IPS-18c (cell line): Measurements from ENCODE around the gene GAB1.

Source experiments
- H3K4me3 ChIP-seq: 2 replicates; pipeline ENCODE4 v1.7.0; 2013; ENCODE audit warnings: low read depth, mild to moderate bottlenecking, low read length, moderate library complexity; ENCODE audit not compliant: insufficient read depth
- H3K9me3 ChIP-seq: one replicate; pipeline ENCODE4 v1.6.1; 2013; ENCODE audit warnings: mild to moderate bottlenecking, low read length, moderate library complexity; ENCODE audit not compliant: control insufficient read depth, insufficient read depth

Gene GAB1

DNA sequence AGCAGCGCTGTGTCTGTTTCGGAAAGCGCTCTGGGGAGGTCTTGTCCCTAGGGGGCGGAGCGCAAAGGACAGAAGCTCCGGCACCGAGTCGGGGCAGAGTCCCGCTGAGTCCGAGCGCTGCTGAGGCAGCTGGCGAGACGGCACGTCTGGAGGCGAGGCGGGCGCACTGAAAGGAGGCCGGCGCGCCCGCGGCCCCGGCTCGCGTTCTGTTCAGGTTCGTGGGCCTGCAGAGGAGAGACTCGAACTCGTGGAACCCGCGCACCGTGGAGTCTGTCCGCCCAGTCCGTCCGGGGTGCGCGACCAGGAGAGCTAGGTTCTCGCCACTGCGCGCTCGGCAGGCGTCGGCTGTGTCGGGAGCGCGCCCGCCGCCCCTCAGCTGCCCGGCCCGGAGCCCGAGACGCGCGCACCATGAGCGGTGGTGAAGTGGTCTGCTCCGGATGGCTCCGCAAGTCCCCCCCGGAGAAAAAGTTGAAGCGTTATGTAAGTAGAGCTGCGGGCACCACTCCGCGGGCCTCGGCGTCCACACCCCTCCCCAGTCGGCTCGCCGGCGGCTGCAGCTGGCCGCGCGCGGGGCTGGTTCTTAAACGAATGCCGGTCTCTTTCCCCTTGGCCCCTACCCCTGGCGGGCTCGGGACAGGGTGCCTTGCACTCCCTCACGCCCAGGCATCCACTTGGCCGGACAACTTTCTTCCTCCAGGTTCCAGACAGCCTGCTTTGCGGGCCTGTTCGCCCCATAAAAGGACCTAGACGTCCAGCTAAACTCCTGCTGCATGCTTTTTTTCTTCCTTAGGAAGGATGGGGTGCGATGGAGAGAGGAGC is at the start of gene GAB1:
GAB1 (plus strand) TSS at position 96 of the 819 bp plus-strand sequence; CDS start at position 409, 313 bp downstream.
- H3K4me3 ChIP-seq: peak within 1 kb of the TSS; percentile 93
- no peaks in the 10 kb centered on the region for H3K9me3 ChIP-seq

DNA sequence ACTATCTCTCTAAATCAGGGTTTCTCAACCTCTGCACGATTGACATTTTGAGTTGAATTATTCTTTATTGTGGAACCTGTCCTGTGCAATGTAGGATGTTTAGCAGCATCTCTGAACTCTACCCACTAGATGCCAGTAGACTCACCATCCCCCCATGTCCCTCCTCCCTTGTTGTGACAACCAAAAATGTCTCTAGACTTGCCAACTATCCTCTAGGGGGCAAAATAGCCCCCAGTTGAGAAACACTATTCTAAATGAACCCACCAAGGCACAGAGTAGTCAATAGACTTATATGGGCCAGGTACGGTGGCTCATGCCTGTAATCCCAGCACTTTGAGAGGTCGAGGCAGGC is 49.1 kb upstream of the GAB1 start:
- no peak overlapping the region for H3K4me3 ChIP-seq

DNA sequence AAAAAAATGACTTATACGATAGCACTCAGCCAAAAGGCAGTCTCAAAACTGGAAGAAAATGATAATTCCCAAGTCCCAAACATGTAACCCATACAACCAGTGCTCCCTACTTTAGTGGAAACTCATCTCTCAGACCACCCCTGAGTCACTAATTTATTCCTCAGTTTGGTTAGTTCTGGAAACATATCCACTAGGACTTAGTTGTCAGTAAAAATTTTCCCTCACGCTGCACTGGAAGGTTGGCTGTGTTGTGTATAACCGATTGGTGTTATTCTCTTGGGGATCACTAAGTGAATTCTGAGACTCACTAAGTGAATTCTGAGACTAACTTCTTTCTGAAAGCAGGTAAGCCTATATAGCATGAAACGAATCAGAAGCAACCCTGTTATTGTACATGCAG is 48.5 kb upstream of the GAB1 start:
- Histone ChIP-seq H3K9me3 (no peaks in the 10 kb centered on the region), H3K4me3 (no peak overlapping the region)

More for the DNA sequence above, 49.1 kb upstream of the GAB1 start:
- no peaks in the 10 kb centered on the region for H3K9me3 ChIP-seq

DNA sequence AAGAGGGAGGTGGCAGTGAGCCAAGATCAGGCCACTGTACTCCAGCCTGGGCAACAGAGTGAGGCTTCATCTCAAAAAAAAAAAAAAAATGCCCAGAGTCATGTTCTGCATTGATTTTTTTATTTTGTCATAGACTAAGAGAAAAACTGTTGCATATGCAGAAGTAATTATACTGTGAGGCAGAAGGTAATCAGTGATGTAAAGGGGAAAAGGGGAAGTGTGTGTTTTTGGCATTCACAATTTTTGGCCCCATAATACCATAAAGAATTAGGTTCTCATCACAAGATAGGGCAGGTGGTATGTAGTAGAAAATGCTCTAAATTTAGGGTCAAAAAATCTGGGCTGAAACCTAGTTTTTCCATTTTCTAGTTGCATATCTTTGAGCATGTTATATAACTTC is 47.3 kb upstream of the GAB1 start:
- H3K9me3 ChIP-seq: no peaks in the 10 kb centered on the region

DNA sequence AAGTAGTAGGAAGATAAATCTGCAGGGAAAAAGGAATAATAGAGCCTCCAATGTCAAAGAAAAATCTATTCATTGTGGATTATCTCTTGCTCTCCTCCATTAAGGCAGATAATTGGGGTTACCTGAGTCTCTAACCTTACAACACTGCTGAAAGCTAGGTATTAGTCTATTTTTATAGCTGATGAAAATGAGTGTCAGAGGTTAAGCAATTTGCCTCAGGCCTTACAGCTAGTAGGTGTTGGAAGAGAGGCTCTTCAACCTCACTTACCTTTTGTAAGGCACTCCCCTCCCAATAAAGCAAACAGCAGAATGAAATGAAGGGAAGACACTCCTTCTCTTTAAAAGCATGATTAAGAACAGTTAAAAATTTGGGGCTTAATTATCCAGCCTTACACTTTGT is 45.4 kb upstream of the GAB1 start:
- H3K9me3 ChIP-seq: no peaks in the 10 kb centered on the region
- no peak overlapping the region for H3K4me3 ChIP-seq

More for the DNA sequence above, 47.3 kb upstream of the GAB1 start:
- H3K4me3 ChIP-seq: no peak overlapping the region

DNA sequence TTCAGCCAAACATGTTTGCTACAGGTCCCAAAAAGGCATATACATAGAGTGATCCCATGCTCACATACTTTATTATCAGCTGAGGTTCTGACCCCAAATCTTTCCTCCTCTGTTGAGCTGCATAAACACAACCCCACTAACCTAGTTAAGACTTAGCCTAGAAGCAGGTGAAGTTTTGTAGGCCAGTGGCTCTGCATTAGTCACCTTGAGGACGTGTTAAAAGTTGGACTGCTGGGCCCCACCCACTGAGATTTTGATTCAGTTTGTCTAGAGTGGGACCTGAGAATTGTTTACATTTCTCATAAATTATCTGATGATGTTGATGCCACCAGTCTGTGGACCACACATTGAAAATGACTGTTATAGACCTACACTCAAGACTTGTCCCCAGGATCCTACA is 43.8 kb upstream of the GAB1 start:
- H3K4me3 ChIP-seq: no peak overlapping the region
- no peaks in the 10 kb centered on the region for H3K9me3 ChIP-seq

DNA sequence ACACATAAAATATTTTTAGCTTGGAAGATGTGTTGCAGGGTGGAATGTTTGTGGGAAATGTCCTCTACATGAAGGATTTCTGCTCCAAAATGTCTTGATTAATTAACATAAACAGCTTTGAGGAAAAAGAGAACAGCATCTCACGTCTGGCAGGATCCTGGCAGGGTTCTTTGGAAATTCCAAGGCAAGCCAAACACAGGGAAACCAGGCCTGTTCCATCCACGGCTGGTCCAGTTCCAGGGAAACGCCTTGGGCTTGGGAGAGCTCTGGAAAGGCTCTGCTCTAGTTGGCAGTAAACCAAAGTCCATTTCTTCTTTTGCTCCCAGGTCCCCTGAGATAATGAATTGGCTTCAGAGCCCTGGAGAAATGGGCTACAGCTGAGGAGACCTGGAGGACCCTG is 42.4 kb upstream of the GAB1 start:
- no peak overlapping the region for H3K4me3 ChIP-seq
- no peaks in the 10 kb centered on the region for H3K9me3 ChIP-seq

DNA sequence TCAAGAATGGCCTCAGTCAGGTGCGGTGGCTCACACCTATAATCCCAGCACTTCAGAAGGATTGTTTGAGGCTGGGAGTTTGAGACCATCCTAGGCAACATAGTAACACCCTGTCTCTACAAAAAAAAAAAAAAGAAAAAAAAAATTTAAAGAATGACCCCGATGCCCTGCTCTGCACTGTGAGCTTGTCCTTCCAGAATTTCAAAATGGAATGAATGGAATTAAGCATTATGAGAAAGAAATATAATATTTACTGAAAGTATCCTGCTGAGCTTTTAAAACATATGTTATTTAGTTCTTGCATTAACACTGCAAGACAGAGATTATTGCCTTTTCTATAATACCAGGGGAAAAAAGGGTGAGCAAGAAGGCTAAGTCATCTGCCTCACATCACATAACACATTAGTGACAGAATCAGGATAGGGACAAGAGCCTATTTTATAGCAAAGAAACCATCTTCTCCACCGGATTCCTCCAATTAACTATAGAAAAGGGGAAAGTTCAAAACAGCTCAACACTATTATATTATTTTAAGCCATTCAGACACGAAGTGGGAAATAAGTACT is 41.9 kb upstream of the GAB1 start:
- H3K4me3 ChIP-seq: no peak overlapping the region
- H3K9me3 ChIP-seq: no peaks in the 10 kb centered on the region

DNA sequence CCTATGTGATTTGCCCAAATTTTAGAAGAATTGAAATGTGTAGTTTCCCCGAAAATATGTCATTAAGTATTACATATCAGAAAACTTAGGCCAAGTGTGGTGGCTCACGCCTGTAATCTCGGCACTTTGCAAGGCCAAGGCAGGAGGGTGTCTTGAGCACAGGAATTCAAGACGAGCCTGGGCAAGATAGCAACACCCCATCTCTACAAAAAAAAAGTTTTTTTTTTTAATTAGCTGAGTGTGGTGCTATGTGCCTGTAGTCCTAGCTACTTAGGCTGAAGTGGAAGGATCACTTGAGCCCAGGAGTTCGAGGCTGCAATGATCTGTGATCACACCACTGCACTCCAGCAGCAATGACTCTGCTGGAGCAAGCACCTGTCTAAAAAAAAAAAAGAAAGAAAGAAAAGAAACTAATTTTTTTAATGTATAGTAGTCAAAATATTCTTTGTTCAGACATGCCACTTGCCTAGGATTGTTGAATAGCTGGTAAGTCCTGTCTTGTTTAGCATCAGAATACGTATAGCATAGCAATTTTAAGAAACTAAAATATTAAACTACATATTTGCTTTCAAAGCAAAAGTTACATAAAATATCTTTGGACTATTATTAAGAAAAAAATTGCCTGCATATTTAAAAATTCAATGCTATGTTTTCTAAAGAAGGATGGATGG is 40.1 kb upstream of the GAB1 start:
- no peaks in the 10 kb centered on the region for H3K9me3 ChIP-seq

DNA sequence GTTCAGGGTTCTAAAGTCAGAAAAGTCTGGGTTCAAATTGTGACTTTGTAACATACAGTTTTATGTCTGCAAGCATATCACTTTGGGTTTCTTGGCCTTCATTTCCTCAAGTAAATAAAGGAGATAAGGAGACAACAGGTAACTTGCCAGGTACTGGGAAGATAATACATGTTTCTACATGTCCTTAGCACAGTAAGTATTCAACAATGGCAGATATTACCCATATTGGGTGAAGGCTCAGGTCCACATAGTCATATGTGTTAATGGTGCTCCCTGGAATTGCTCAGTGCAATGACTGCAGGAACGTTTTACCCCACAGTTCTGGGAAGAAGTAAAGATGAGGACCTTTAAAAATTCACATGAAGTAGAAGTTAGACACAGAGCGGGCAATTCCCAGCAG is 35.8 kb upstream of the GAB1 start:
- Histone ChIP-seq H3K4me3 (no peak overlapping the region), H3K9me3 (no peaks in the 10 kb centered on the region)

More for the DNA sequence above, 40.1 kb upstream of the GAB1 start:
- no peak overlapping the region for H3K4me3 ChIP-seq

DNA sequence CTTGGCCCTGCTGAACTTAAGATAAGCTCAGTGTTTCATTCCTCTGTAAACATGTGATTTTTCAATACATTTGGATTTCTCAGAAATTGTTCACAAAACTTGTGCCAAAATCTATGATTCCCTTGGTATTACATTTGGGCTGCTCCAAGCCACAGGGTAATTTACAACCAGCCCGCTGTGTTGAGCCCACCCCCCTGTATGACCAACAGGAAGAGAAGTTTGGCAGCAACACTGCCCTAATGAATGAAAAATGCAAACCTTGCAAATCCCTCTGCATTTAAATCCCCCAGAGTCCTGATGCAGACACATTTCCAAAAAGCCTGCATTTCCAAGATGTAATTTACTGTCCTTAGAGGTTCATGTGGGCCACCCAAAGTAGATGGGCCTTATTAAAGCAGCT is 34.1 kb upstream of the GAB1 start:
- no peak overlapping the region; the same call in 1 of the 2 replicates for H3K4me3 ChIP-seq
- no peaks in the 10 kb centered on the region for H3K9me3 ChIP-seq

DNA sequence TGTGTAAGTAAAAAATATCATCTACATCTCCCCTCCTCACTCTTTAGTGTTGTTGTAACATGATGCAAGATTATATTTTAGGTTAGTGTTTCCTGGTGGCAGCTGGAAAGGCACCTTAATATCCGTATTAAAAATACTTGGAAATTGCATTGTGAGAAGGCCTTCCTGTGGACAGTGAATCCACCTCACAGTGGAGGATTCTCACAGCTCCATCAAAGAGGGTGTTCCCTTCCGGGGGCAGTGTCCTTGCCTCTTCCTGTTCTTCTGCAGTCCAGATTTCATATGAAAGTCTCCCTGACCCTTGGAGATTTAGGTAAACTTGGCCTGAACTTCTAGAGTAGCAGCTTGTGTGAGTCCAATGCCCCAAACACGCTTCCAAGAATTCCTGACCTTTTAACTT is 29.9 kb upstream of the GAB1 start:
- H3K9me3 ChIP-seq: no peaks in the 10 kb centered on the region
- no peak overlapping the region for H3K4me3 ChIP-seq

DNA sequence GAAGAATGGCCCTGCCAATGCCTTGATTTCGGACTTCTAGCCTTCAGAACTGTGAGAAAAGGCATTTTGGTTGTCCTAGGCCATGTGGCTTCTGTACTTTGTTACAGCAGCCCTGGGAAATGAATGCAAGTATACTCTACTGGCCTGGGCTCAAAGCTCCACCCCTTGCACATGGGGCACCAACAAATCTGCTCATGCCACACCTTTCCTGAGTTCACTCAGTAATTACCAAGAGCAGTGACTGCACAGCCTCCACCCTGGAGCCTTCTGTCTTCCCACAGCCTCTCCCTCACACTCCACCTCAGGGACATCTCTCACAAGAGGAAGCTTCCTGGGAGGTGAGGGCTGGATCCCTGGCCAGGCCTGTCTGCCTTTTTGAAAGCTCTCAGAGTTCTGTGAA is 29.1 kb upstream of the GAB1 start:
- Histone ChIP-seq H3K9me3 (no peaks in the 10 kb centered on the region), H3K4me3 (no peak overlapping the region)

DNA sequence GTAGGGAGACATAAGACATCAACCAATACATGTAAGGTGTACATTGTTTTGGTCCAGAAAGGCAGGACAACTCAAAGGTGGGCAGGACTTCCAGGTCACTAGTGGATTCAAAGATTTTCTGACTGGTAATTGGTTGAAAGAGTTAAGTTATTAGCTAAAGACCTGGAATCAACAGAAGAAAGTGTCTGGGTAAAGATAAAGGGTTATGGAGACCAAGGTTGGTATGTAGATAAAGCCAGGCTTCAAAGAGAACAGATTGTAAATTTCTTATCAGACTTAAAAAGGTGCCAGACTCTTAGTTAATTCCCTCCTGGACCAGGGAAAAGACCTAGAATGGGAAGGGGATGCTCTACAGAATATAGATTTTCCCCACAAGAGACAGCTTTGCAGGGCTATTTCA is 28.3 kb upstream of the GAB1 start:
- no peaks in the 10 kb centered on the region for H3K9me3 ChIP-seq
- no peak overlapping the region for H3K4me3 ChIP-seq

DNA sequence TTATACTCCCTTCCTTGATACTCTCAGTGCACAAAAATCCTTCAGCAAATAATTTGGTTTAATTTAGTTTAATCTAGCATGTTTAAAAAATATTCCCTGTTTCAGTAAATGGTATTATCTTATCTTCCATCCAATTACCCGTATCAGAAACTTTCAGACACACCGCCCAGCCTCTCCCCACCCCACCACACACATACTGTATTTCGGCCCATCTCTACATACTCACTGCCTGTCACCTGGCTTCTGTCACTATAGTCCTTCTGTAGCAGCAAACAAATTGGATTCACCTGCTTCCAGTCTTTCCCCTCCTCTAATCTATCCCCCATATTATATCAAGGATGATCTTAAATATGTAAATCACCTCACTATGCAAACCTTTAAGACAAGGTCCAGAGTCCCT is 24.8 kb upstream of the GAB1 start:
- Histone ChIP-seq H3K9me3 (no peaks in the 10 kb centered on the region), H3K4me3 (no peak overlapping the region)

DNA sequence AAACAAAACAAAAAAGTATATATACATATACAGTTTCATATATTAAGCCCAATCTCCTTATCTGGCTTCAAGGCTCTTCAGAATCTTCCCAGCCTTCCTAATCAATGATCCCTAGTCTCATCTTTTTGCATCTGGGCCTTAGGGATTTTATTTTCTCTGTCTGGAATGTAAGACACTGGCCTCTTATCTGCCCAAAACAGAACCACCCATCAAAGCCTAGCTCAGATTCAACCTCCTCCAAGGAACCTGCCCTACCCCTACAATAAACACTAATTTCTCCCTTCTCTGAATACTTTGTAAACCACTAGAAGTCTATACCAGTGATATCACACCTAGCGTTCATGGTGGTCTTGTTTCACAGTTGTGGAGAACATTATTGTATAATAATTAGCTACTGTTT is 23.2 kb upstream of the GAB1 start:
- H3K4me3 ChIP-seq: no peak overlapping the region
- no peaks in the 10 kb centered on the region for H3K9me3 ChIP-seq

DNA sequence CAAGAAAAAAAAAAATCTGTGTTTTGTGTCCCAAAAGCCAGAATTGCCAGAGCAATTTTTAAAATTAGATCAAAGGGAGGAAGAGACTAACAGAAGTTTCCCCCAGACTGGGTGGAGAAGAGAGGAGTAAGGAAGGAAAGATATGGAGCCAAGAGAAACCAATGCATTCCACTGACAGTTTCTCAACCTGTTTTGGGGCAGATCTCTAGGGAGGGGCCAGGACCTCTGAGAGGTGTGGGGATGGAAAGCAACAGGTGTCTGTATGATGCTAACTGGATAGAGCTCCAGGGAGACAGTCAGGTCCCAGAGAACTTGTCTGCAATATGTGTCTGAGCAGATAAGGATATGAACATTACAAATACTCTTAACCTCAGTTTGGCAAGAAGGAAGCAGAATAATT is 22.7 kb upstream of the GAB1 start:
- H3K4me3 ChIP-seq: no peak overlapping the region
- no peaks in the 10 kb centered on the region for H3K9me3 ChIP-seq

DNA sequence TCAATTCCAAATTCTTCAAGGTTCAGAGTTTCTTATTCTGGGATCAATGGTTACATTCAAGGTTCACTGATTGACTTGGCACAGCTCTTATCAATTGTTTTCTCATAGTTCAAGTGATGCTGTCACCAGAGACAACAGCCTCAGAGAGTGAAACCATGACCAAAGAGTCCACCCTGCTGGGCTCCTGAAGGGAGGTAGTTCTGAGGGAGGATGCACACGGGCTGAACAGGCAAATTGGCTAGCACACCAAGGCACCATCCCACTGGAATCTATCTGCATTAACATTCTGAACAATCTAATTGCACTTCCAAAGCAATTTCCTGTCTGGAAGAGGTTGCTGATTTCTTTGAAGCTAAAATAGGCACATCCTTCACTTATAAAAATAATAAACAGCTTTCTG is 16.6 kb upstream of the GAB1 start:
- no peaks in the 10 kb centered on the region for H3K9me3 ChIP-seq
- no peak overlapping the region for H3K4me3 ChIP-seq
